Gastrocnemius medialis (tissue), 4 donors: ENCODE data around the gene UGDH. TPM values are rescaled to one million over a fixed set of nuclear protein-coding genes. Genes with fewer than 3 reads are reported as not detected.

Experiments used
- ATAC-seq, 2 donors: fragments of 150-250 bp; one replicate each; pipeline ENCODE4 v1.9.1; 2016
- DNase-seq, 2 donors: peaks; one replicate each; pipeline ENCODE4 v3.0.0-alpha.2; 2019
- H3K27ac ChIP-seq, 4 donors: fragments of 200-600 bp; sonication (generic); 1 replicate in 1 of 4; 2 replicates in 3 of 4; pipeline ENCODE4 v1.5.1; 2016 to 2018; ENCODE audit warnings: mild to moderate bottlenecking in 2 of 4, moderate library complexity in 1 of 4
- H3K27me3 ChIP-seq, 3 donors: fragments of 200-600 bp; sonication (generic) in 2 of 3; 1 replicate in 1 of 3; 2 replicates in 2 of 3; pipeline versions ENCODE4 v1.5.1 to v1.6.0; 2016 to 2019; ENCODE audit warnings: mild to moderate bottlenecking in 1 of 3, moderate library complexity in 1 of 3
- H3K36me3 ChIP-seq, 2 donors: fragments of 200-600 bp; sonication (generic) in 1 of 2; one replicate each; pipeline ENCODE4 v1.5.1; 2017 to 2018
- H3K4me1 ChIP-seq, 2 donors: fragments of 200-600 bp; sonication (generic) in 1 of 2; one replicate each; pipeline ENCODE4 v1.5.1; 2016 to 2017; ENCODE audit warnings: mild to moderate bottlenecking in 2 of 2
- H3K4me3 ChIP-seq, 4 donors: fragments of 200-600 bp; sonication (generic) in 3 of 4; 1 replicate in 1 of 4; 2 replicates in 3 of 4; pipeline ENCODE4 v1.5.1; 2016 to 2019; ENCODE audit warnings: mild to moderate bottlenecking in 2 of 4
- H3K9me3 ChIP-seq, 3 donors: fragments of 200-600 bp; sonication (generic) in 2 of 3; 1 replicate in 1 of 3; 2 replicates in 2 of 3; pipeline ENCODE4 v1.5.1; 2016 to 2019
- CTCF ChIP-seq, 5 experiments: fragments of 450-650 bp in 3 of 5; fragments of 200-600 bp in 2 of 5; sonication (generic) in 2 of 5; IDR thresholded peaks in 4 of 5; conservative IDR thresholded peaks in 1 of 5; 1 replicate in 4 of 5; 2 replicates in 1 of 5; pipeline ENCODE4 v1.5.1; 2016 to 2019; ENCODE audit warnings: antibody characterized with exemption in 5 of 5, mild to moderate bottlenecking in 3 of 5, moderate library complexity in 3 of 5
- POLR2A ChIP-seq, 2 donors: fragments of 450-650 bp; IDR thresholded peaks; one replicate each; pipeline ENCODE4 v1.6.1; 2017; ENCODE audit warnings: antibody characterized with exemption in 2 of 2, mild to moderate bottlenecking in 2 of 2, moderate library complexity in 2 of 2
- in situ Hi-C, 4 donors: fragments of 200-750 bp; cut with MboI; loops; one replicate each; pipeline versions ENCODE4 v1.15.0 to v1.8.0; 2017; ENCODE audit warnings: low sequenced_read_pairs in 4 of 4
- intact Hi-C: fragments of 100-400 bp; cut with DNase I; formaldehyde crosslinking; loops from one replicate; pipeline ENCODE4 v1.15.1; 2023; ENCODE audit warnings: low total_unique reads
- total RNA-seq, 4 donors: library from RNA; depleted of rRNA; stranded (reverse); fragments of >200 nt; gene quantifications; one replicate each; pipeline versions ENCODE4 v1.1.0 to v1.2.3, GENCODE V29; 2016

Gene UGDH
- total RNA-seq, 4 donors from 2014 or later: 6.1 to 12.7 (median 8.8) TPM

DNA sequence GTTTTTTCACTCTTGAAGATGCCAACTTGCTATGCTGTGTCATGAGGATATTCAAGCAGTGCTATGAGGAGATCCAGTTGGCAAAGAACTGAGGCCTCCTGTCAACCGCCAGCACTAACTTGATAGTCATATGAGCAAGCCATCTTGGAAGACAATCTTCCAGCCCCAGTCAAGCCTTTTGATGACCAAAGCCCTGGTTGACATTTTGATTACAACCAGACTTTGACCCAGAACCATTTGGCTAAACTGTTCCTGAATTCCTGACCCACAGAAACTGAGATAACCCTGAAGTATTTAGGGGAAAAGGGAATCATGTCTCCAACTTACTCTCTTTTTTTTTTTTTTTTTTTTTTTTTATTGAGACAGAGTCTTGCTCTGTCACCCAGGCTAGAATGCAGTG, 32.9 kb downstream of the UGDH start:
- TF ChIP-seq POLR2A (IDR thresholded peaks at IDR 0.05) (no peak), CTCF (IDR thresholded peaks at IDR 0.05 in 4 of 5, conservative IDR thresholded peaks at IDR 0.05 in 1 of 5) (no peak)
- Histone ChIP-seq H3K36me3 (no peaks in the 10 kb centered on the region), H3K27me3 (no peaks in the 10 kb centered on the region), H3K4me3 (no peak overlapping the region), H3K9me3 (no peaks in the 10 kb centered on the region), H3K4me1 (no peaks in the 10 kb centered on the region), H3K27ac (no peak overlapping the region)
- no peak for ATAC-seq
- no peak for DNase-seq
- intact Hi-C loops: no loop called here
- in situ Hi-C loops: no loop called here

- no peak for TF ChIP-seq CTCF (IDR thresholded peaks at IDR 0.05 in 4 of 5, conservative IDR thresholded peaks at IDR 0.05 in 1 of 5)
- no peak for TF ChIP-seq POLR2A (IDR thresholded peaks at IDR 0.05)
- Histone ChIP-seq H3K36me3 (no peaks in the 10 kb centered on the region), H3K27me3 (no peaks in the 10 kb centered on the region), H3K4me3 (no peak overlapping the region), H3K4me1 (no peaks in the 10 kb centered on the region), H3K27ac (no peak overlapping the region), H3K9me3 (no peaks in the 10 kb centered on the region)
- in situ Hi-C loops (no loop called here), intact Hi-C loops (no loop called here)
- DNase-seq (no peak), ATAC-seq (no peak)
Observed at GRCh38 chr4:39490322-39490721, 36.9 kb downstream of the UGDH start.

GRCh38 chr4:39486221-39486804, 40.9 kb downstream of the UGDH start:
- Histone ChIP-seq H3K27ac (no peak overlapping the region), H3K36me3 (no peaks in the 10 kb centered on the region), H3K4me3 (no peak overlapping the region), H3K4me1 (no peaks in the 10 kb centered on the region), H3K9me3 (no peaks in the 10 kb centered on the region), H3K27me3 (no peaks in the 10 kb centered on the region)
- in situ Hi-C loops: no loop called here
- no peak for DNase-seq
- ATAC-seq: no peak
- intact Hi-C loops: no loop called here
- TF ChIP-seq CTCF (IDR thresholded peaks at IDR 0.05 in 4 of 5, conservative IDR thresholded peaks at IDR 0.05 in 1 of 5): no peak
- TF ChIP-seq POLR2A (IDR thresholded peaks at IDR 0.05): no peak

DNA sequence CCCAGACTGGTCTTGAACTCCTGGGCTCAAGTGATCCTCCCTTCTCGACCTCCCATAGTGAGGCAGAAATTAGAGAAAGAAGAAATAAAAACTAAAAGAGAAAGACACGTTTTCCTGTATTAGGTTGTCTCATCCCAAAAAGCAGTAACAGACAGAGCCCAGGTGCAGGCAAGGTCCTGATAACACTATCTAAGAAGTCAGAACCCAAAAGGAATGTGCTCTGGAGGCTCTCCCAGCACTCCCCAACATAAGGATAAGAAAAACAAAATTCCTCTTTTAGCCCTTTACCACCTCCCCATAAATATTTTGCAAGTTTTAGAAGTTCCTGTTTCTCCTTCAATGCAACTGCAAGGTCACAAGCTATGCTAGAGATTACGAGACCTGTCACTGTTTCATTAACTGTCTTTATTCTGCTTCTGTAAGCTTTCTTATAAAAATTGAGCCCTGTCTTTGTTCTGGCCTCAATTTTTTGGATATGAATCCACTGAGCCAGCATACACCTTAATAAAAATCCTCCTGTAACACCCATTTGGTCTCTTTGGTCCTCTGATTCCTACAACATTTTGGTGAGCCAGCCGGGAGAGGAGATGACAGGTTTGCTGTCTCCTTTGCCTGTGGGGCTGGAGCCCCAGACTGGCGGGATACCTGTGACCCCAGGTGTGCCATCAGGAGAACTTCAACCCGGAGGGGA, 42.5 kb downstream of the UGDH start:
- TF ChIP-seq CTCF (IDR thresholded peaks at IDR 0.05 in 4 of 5, conservative IDR thresholded peaks at IDR 0.05 in 1 of 5) (no peak), POLR2A (IDR thresholded peaks at IDR 0.05) (no peak)
- ATAC-seq (no peak), DNase-seq (no peak)
- H3K27ac ChIP-seq: no peak overlapping the region
- H3K4me1 ChIP-seq: no peaks in the 10 kb centered on the region
- in situ Hi-C loops (no loop called here), intact Hi-C loops (no loop called here)
- no peaks in the 10 kb centered on the region for H3K27me3 ChIP-seq
- H3K9me3 ChIP-seq: no peaks in the 10 kb centered on the region
- H3K36me3 ChIP-seq: no peaks in the 10 kb centered on the region
- no peak overlapping the region for H3K4me3 ChIP-seq
